WERI-Rb-1 (cell line): ENCODE data around the gene PHRF1.
"Not testable (repeated sequence)": the region's sequence is repeated elsewhere in the genome, so short reads cannot be mapped to it uniquely, and the experiment has no call there.

Source experiments
- DNase-seq: peaks from one replicate; pipeline ENCODE4 v3.0.0-alpha.2; 2020
- H3K27ac ChIP-seq: fragments of 250-450 bp; sonication (Bioruptor Pico); 2 replicates; pipeline ENCODE4 v1.5.1; 2020; ENCODE audit warnings: mild to moderate bottlenecking, moderate library complexity
- H3K27me3 ChIP-seq: fragments of 250-450 bp; sonication (Bioruptor Pico); 2 replicates; pipeline ENCODE4 v1.5.1; 2021; ENCODE audit warnings: mild to moderate bottlenecking, low read depth, moderate library complexity; ENCODE audit not compliant: insufficient read depth, severe bottlenecking
- H3K36me3 ChIP-seq: fragments of 250-450 bp; sonication (Bioruptor Pico); 2 replicates; pipeline ENCODE4 v1.5.1; 2020; ENCODE audit warnings: mild to moderate bottlenecking, moderate library complexity
- H3K4me3 ChIP-seq: 2 replicates; pipeline ENCODE4 v1.5.1; 2011; ENCODE audit warnings: low read depth, mild to moderate bottlenecking, control low read depth, low read length
- H3K9me3 ChIP-seq: fragments of 250-450 bp; sonication (Bioruptor Pico); 2 replicates; pipeline ENCODE4 v1.5.1; 2021; ENCODE audit warnings: mild to moderate bottlenecking, moderate library complexity; ENCODE audit not compliant: severe bottlenecking
- TF ChIP-seq, protein P1 (sequence below): IDR thresholded peaks from 2 replicates; pipeline ENCODE4 v1.5.1; 2011; ENCODE audit warnings: low read depth, mild to moderate bottlenecking, control low read depth, inconsistent platforms, low read length

PHRF1 gene

DNA sequence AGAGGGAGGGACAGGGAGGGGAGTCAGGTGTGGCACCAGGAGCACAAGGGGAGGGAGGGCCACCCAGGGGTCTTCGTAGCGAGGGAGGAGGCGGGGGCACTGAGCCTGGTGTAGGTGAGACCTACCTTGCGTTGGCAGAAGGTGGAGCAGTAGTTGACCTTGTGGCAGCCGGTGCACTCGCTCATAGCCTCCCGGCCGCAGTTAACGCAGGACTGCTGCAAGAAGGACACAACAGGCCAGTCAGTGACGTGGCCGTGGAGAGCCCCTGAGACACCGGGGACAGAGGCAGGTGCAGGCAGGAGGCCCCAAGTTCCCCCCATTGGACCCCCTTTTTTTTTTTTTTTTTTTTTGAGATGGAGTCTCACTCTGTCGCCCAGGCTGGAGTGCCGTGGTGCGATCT is 77.6 kb downstream of the PHRF1 start:
- Histone ChIP-seq H3K4me3 (no peak overlapping the region), H3K36me3 (peaks cover 65% of the 10 kb centered on the region), H3K27me3 (no peaks in the 10 kb centered on the region), H3K9me3 (no peaks in the 10 kb centered on the region), H3K27ac (no peak overlapping the region)
- TF ChIP-seq, protein P1, sequence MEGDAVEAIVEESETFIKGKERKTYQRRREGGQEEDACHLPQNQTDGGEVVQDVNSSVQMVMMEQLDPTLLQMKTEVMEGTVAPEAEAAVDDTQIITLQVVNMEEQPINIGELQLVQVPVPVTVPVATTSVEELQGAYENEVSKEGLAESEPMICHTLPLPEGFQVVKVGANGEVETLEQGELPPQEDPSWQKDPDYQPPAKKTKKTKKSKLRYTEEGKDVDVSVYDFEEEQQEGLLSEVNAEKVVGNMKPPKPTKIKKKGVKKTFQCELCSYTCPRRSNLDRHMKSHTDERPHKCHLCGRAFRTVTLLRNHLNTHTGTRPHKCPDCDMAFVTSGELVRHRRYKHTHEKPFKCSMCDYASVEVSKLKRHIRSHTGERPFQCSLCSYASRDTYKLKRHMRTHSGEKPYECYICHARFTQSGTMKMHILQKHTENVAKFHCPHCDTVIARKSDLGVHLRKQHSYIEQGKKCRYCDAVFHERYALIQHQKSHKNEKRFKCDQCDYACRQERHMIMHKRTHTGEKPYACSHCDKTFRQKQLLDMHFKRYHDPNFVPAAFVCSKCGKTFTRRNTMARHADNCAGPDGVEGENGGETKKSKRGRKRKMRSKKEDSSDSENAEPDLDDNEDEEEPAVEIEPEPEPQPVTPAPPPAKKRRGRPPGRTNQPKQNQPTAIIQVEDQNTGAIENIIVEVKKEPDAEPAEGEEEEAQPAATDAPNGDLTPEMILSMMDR, result no peak
- no peak for DNase-seq

GRCh38 chr11:654444-654843 is 78.2 kb downstream of the PHRF1 start:
- peaks cover 66% of the 10 kb centered on the region for H3K36me3 ChIP-seq
- not testable (repeated sequence) for H3K27me3 ChIP-seq, H3K4me3 ChIP-seq, DNase-seq, H3K9me3 ChIP-seq, H3K27ac ChIP-seq

- no peak overlapping the region for H3K27ac ChIP-seq
- TF ChIP-seq, protein P1, result no peak
- DNase-seq, result no peak
- peaks cover 63% of the 10 kb centered on the region for H3K36me3 ChIP-seq
- no peaks in the 10 kb centered on the region for H3K27me3 ChIP-seq
- no peaks in the 10 kb centered on the region for H3K9me3 ChIP-seq
- no peak overlapping the region for H3K4me3 ChIP-seq
These were observed 78.9 kb downstream of the PHRF1 start for GRCh38 chr11:655036-655726.

GRCh38 chr11:656426-656825 is 80.2 kb downstream of the PHRF1 start:
- Histone ChIP-seq H3K27me3 (no peaks in the 10 kb centered on the region), H3K27ac (no peak overlapping the region), H3K36me3 (peaks cover 61% of the 10 kb centered on the region), H3K9me3 (no peaks in the 10 kb centered on the region), H3K4me3 (no peak overlapping the region)
- TF ChIP-seq, protein P1, result no peak
- no peak for DNase-seq

- Histone ChIP-seq H3K9me3 (no peaks in the 10 kb centered on the region), H3K4me3 (no peak overlapping the region), H3K27me3 (no peaks in the 10 kb centered on the region), H3K36me3 (peaks cover 57% of the 10 kb centered on the region), H3K27ac (no peak overlapping the region)
- TF ChIP-seq, protein P1, result no peak
- no peak for DNase-seq
These were observed 80.6 kb downstream of the PHRF1 start for GRCh38 chr11:656866-657265.

GRCh38 chr11:657691-658126 is 81.4 kb downstream of the PHRF1 start:
- H3K9me3 ChIP-seq, result no peaks in the 10 kb centered on the region
- H3K4me3 ChIP-seq, result no peak overlapping the region
- DNase-seq, result no peak
- TF ChIP-seq, protein P1, result no peak
- H3K27me3 ChIP-seq, result no peaks in the 10 kb centered on the region
- no peak overlapping the region for H3K27ac ChIP-seq
- peaks cover 55% of the 10 kb centered on the region for H3K36me3 ChIP-seq
